ENCODE results near the gene RGMB. TPM values are rescaled to one million over a fixed set of nuclear protein-coding genes. Genes with fewer than 3 reads are reported as not detected.

The RGMB gene
- total RNA-seq, 4 donors from 2014 or later = 13.0 to 31.7 (median 14.2) TPM

DNA sequence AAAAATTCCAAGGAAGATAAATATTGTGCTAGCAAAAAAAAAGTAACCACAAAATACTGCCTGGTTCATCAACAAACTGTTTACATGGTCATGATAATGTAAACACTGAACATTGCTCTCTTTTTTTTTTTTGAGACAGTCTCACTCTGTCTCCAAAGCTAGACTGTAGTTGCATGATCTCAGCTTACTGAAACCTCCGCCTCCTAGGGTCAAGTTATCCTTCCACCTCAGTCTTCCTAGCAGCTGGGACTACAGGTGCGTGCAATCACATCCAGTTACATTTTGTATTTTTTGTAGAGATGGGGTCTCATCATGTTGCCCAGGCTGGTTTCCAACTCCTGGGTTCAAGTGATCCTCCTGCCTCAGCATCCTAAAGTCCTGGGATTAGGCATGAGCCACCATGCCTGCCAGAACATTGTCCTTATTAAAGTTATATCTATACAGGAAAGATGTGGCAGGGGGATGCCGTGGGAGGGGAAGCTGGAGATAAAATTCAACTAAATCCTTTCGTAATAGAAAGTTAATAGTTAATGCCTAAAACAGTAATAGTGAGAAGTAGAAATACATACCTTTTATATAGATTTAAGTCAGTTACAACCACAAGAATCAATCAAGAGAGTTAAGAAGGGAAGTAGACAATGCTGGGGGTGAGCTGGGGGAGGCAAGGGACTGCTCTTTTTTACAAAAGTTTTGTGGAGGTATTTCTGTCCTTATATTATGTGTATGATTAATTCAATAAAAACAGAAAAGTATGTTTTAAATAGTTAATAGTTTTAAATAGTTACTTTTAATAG is 52.3 kb downstream of the RGMB start:
- Histone ChIP-seq H3K4me1 (no peaks in the 10 kb centered on the region), H3K36me3 (no peaks in the 10 kb centered on the region), H3K9me3 (peaks cover 0 to 6% (median 0%) of the 10 kb centered on the region in 3 donors), H3K27me3 (no peaks in the 10 kb centered on the region), H3K4me3 (no peak overlapping the region), H3K27ac (no peak overlapping the region)
- WGBS, 2 donors = 80 to 84% methylated on average over 4 of the region's 4 CpGs
- intact Hi-C loops (cut with DNase I) = no loop called here
- DNase-seq = no peak
- TF ChIP-seq POLR2A (IDR thresholded peaks at IDR 0.05) = no peak

DNA sequence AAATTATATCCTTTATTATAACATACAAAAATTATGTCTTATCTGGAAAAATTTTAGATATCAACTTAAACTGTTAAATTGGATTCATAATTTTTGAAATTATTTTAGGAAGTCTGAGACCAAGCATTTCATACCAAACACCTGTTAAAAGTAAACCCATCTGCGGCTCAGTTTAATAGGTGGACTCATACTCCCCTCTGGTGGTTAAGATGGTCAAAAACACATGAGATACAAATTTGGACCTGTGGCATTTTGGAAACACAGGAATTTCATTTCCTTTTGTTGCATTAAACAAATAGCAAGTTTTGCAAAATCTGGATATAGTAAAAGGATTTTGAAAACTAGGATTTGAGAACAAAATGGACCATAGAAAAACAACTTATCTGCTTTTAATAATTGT is 53.7 kb downstream of the RGMB start:
- Histone ChIP-seq H3K4me1 (no peaks in the 10 kb centered on the region), H3K9me3 (no peaks in the 10 kb centered on the region), H3K36me3 (no peaks in the 10 kb centered on the region), H3K27ac (no peak overlapping the region), H3K4me3 (no peak overlapping the region), H3K27me3 (no peaks in the 10 kb centered on the region)
- DNase-seq = no peak
- WGBS, 2 donors = 12 to 35% methylated on average over 1 of the region's 1 CpG
- intact Hi-C loops (cut with DNase I) = no loop called here
- no peak for TF ChIP-seq POLR2A (IDR thresholded peaks at IDR 0.05)
- TF ChIP-seq, protein P1, sequence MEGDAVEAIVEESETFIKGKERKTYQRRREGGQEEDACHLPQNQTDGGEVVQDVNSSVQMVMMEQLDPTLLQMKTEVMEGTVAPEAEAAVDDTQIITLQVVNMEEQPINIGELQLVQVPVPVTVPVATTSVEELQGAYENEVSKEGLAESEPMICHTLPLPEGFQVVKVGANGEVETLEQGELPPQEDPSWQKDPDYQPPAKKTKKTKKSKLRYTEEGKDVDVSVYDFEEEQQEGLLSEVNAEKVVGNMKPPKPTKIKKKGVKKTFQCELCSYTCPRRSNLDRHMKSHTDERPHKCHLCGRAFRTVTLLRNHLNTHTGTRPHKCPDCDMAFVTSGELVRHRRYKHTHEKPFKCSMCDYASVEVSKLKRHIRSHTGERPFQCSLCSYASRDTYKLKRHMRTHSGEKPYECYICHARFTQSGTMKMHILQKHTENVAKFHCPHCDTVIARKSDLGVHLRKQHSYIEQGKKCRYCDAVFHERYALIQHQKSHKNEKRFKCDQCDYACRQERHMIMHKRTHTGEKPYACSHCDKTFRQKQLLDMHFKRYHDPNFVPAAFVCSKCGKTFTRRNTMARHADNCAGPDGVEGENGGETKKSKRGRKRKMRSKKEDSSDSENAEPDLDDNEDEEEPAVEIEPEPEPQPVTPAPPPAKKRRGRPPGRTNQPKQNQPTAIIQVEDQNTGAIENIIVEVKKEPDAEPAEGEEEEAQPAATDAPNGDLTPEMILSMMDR (IDR thresholded peaks at IDR 0.05) = peak in 5 of 6 experiments; percentile 35 to 68 (median 45)

DNA sequence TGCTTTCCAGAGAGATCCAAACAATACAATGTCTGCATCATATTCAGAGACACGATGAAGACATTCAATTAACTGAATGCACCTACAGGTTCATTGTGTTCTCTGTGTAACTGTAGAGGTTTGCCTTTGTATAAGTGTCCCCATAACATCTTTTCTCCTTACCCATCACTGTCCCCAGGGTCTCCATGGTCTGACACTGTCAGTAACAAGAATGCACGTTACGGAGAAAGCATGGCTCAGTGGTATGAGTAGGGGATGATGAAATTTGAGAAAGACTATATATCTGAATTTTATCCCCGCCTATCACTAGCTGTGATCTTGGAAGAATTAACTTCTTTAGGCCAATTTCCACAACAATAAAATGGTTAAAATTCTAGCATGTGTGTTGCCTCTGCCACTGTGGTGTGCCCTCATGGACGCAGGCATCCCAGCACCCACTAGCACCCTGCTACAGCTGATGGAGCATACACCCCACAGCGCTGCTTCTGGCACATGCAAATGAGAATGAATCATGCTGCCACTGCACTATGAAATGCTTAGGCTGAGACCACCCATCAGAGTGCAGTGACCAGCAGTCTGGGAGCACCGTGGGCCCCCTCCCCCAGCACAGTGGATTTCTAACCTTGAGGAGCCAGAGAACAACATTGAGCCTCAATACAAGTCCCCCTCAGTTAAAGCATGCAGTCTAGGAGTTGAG is 54.3 kb downstream of the RGMB start:
- intact Hi-C loops (cut with DNase I) = no loop called here
- H3K27ac ChIP-seq = no peak overlapping the region
- H3K4me1 ChIP-seq = no peaks in the 10 kb centered on the region
- no peak for DNase-seq
- TF ChIP-seq, protein P1 (IDR thresholded peaks at IDR 0.05) = no peak
- no peak for TF ChIP-seq POLR2A (IDR thresholded peaks at IDR 0.05)
- 71 to 80% methylated on average over 6 of the region's 7 CpGs for WGBS, 2 donors
- H3K27me3 ChIP-seq = no peaks in the 10 kb centered on the region
- H3K4me3 ChIP-seq = no peak overlapping the region
- H3K9me3 ChIP-seq = no peaks in the 10 kb centered on the region
- no peaks in the 10 kb centered on the region for H3K36me3 ChIP-seq

DNA sequence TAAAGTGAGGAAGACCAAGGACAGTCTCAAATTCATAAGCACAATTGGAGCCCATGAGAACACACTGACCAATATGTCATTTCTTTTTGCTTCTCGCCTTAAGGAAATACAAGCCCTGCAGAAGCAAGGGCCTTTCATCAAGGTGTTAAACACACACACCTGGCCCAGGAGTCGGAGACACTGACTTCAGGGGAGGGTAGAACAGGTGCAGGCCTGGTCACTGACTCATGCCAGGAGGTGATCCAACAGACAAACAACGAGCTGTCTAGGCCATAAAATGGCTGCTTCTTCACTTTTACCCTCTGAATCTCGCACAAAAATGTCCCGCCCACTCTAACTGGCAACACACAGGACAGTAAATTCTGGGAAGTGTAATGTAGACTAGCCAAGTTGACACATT is 62.7 kb downstream of the RGMB start:
- Histone ChIP-seq H3K27ac (no peak overlapping the region), H3K9me3 (no peaks in the 10 kb centered on the region), H3K4me3 (no peak overlapping the region), H3K4me1 (no peaks in the 10 kb centered on the region), H3K27me3 (no peaks in the 10 kb centered on the region), H3K36me3 (no peaks in the 10 kb centered on the region)
- no peak for DNase-seq
- WGBS, 2 donors = 64 to 72% methylated on average over 4 to 5 of the region's 5 CpGs
- TF ChIP-seq, protein P1 (IDR thresholded peaks at IDR 0.05) = no peak
- TF ChIP-seq POLR2A (IDR thresholded peaks at IDR 0.05) = no peak
- intact Hi-C loops (cut with DNase I) = no loop called here

DNA sequence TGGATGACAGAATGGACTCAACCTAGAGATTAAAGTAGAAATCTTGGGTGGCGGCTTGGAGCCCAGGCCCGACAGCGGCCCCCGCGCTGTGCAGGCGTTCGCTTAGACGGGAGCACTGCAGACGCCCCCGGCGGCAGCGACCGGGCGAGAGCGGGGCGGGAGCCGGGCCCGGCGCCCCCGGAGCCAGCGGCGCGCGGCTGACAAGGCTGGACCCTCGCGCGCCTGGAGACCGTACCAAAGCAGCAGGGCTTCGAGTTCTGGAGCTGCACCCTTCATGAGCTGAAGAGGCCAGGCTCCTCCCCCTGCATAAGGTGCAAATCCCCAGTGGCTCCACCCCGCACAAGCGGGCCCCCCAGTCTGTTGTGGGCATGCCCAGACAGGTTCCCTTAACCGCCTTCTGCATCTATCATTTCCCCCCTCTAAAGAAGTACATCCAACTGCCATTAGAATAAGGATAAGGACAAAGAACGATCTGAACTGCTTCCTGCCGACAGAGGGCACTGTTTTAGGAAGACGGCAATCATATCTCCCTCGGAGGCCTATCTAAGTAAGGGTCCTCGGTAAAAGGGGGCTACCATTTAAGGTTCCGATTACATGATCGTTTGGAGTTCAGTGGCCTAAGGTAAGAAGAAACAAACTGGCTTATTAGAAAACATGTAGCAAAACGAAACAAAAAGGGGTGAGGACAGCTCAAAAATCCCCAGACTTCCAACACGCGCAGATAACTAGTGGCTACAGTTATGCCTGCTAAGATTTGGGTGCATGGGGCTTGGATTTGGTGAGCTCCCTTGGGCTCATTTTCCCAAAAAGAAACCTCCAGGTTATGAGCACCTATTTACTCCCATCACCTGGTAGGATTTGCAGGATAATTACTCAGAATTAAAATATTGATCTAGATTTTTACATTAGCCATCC is 66.3 kb downstream of the RGMB start:
- WGBS, 2 donors = 48 to 49% methylated on average over 19 to 25 of the region's 42 CpGs
- no peak for DNase-seq
- Histone ChIP-seq H3K27me3 (no peaks in the 10 kb centered on the region), H3K9me3 (peaks cover 0 to 7% (median 0%) of the 10 kb centered on the region in 3 donors), H3K4me3 (peak overlapping the region in 2 of 4 donors; percentile 18 to 25), H3K27ac (no peak overlapping the region), H3K4me1 (no peaks in the 10 kb centered on the region), H3K36me3 (no peaks in the 10 kb centered on the region)
- TF ChIP-seq POLR2A (IDR thresholded peaks at IDR 0.05) = no peak
- TF ChIP-seq, protein P1 (IDR thresholded peaks at IDR 0.05) = peak in 1 of 6 experiments; percentile 17
- intact Hi-C loops (cut with DNase I) = no loop called here
